Measurements from ENCODE around the gene CYP27A1.

DNA sequence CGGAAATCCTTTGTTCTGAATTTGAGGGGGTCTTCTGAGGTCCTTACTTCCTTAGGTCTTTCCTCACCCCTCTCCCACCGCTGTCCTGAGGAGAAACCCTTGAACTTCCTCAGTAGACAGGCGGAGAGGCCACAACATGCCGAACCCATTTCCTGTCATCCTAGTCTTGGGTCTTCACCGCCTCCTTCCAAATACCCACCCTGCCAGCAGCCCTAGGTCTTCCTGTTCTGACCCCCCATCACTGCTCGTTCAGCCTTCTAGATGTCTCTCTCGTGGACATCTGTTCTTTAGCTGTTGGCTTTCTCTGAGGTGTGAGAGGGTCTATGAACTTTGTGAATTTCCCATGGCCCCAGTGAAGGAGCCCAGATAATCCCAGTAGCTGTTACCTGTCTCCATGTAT, 27.2 kb upstream of the CYP27A1 start:
- TF ChIP-seq, protein P1, sequence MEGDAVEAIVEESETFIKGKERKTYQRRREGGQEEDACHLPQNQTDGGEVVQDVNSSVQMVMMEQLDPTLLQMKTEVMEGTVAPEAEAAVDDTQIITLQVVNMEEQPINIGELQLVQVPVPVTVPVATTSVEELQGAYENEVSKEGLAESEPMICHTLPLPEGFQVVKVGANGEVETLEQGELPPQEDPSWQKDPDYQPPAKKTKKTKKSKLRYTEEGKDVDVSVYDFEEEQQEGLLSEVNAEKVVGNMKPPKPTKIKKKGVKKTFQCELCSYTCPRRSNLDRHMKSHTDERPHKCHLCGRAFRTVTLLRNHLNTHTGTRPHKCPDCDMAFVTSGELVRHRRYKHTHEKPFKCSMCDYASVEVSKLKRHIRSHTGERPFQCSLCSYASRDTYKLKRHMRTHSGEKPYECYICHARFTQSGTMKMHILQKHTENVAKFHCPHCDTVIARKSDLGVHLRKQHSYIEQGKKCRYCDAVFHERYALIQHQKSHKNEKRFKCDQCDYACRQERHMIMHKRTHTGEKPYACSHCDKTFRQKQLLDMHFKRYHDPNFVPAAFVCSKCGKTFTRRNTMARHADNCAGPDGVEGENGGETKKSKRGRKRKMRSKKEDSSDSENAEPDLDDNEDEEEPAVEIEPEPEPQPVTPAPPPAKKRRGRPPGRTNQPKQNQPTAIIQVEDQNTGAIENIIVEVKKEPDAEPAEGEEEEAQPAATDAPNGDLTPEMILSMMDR (IDR thresholded peaks at IDR 0.05; ENCODE audit: control extremely low read depth in 1 of 3, insufficient read depth in 1 of 3, low read depth in 1 of 3, low read length in 3 of 3) = no peak
- TF ChIP-seq RAD21 (IDR thresholded peaks at IDR 0.05 in 1 of 2, conservative IDR thresholded peaks at IDR 0.05 in 1 of 2; ENCODE audit: low read depth in 2 of 2, low read length in 2 of 2) (no peak), EZH2 (IDR thresholded peaks at IDR 0.05; ENCODE audit: low read depth, low read length, severe bottlenecking) (no peak), NANOG (IDR thresholded peaks at IDR 0.05; ENCODE audit: insufficient read depth, low read depth, low read length, poor library complexity, severe bottlenecking) (no peak), GTF2F1 (IDR thresholded peaks at IDR 0.05; ENCODE audit: borderline replicate concordance, low read depth, low read length) (no peak), CEBPB (IDR thresholded peaks at IDR 0.05; ENCODE audit: low read depth, low read length) (no peak), YY1 (IDR thresholded peaks at IDR 0.05; ENCODE audit: low read depth, low read length) (no peak), JUN (IDR thresholded peaks at IDR 0.05; ENCODE audit: low read depth, low read length) (no peak)
- TF ChIP-seq, protein P2, sequence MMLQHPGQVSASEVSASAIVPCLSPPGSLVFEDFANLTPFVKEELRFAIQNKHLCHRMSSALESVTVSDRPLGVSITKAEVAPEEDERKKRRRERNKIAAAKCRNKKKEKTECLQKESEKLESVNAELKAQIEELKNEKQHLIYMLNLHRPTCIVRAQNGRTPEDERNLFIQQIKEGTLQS (IDR thresholded peaks at IDR 0.05; ENCODE audit: insufficient read depth, low read depth, low read length) = no peak
